Hepatocyte (in vitro differentiated cells): Measurements from ENCODE around the gene GPR45.

ENCODE experiments used
- CTCF ChIP-seq: fragments of 200-600 bp; sonication (generic); IDR thresholded peaks from 2 replicates; pipeline ENCODE4 v1.5.1; 2016; ENCODE audit warnings: antibody characterized with exemption, mild to moderate bottlenecking; ENCODE audit not compliant: poor library complexity
- EZH2 ChIP-seq: fragments of 200-600 bp; sonication (generic); IDR thresholded peaks from 2 replicates; pipeline ENCODE4 v1.6.1; 2016; ENCODE audit warnings: antibody characterized with exemption, mild to moderate bottlenecking, borderline replicate concordance

DNA sequence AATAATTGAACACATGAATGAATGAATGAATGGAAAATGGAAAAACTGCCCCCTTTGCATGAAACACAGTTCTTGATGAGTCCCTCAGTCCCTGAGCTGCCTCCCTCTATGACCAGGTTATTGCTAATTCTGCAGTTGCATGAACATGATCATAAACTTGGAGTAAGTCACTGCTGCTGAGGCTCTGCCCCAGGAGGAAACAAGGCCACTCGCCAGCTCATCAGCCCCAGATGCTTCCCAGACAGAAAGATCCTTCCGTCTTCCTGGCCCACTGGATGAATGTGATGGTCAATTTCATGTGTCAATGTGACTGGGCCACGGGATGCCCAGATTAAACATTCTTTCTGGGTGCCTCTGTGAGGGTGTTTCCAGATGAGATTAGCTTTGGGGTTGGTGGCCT lies 16.4 kb downstream of the GPR45 start:
- no peak for TF ChIP-seq EZH2
- TF ChIP-seq CTCF: no peak
